IMR-90 (cell line): Measurements from ENCODE around the gene GRM5. TPM values are rescaled to one million over a fixed set of nuclear protein-coding genes. Genes with fewer than 3 reads are reported as not detected.

Source experiments
- ATAC-seq: fragments of 200-7000 bp; cut with Tn5 transposase; 2 replicates; pipeline ENCODE4 v1.9.1; 2020; ENCODE audit warnings: low read depth, mild to moderate bottlenecking, moderate library complexity
- BruUV-seq: library from RNA; stranded (reverse); fragments of 400-500 nt; replicated peaks from 2 replicates; lab custom pipeline; 2021; lab: Mats Ljungman, UMichigan
- CTCF ChIA-PET: fragments of 300-600 bp; formaldehyde crosslinking; extraction: SDS; loops from one replicate; lab custom pipeline; 2021; ENCODE audit warnings: antibody characterized with exemption; lab: Yijun Ruan, JAX
- POLR2A ChIA-PET: fragments of 300-600 bp; sonication (Branson Sonifier 250); formaldehyde crosslinking; loops from one replicate; lab custom pipeline; 2022; ENCODE audit warnings: antibody characterized with exemption; ENCODE audit not compliant: unreplicated experiment; lab: Charles Lee
- DNase-seq: peaks from one replicate; pipeline ENCODE4 v3.0.0; 2013
- H2AFZ ChIP-seq: replicated peaks from 2 replicates; pipeline ENCODE3; 2013; ENCODE audit warnings: low read length, mild to moderate bottlenecking; ENCODE audit not compliant: poor library complexity
- H2AK5ac ChIP-seq: 2 replicates; pipeline ENCODE4 v1.6.1; 2013; ENCODE audit warnings: low read depth, low read length, inconsistent platforms
- H2AK9ac ChIP-seq: replicated peaks from 2 replicates; pipeline ENCODE3; 2013; ENCODE audit warnings: mild to moderate bottlenecking, low read depth, low read length, moderate library complexity; ENCODE audit not compliant: poor library complexity
- H2BK120ac ChIP-seq: 2 replicates; pipeline ENCODE4 v1.6.1; 2013; ENCODE audit warnings: low read depth, low read length, inconsistent platforms
- H2BK15ac ChIP-seq: 3 replicates; pipeline ENCODE4 v1.6.1; 2013; ENCODE audit warnings: low read depth, low read length, inconsistent platforms
- H2BK20ac ChIP-seq: 2 replicates; pipeline ENCODE4 v1.6.1; 2013; ENCODE audit warnings: low read depth, mild to moderate bottlenecking, inconsistent platforms, low read length, moderate library complexity
- H2BK5ac ChIP-seq: 2 replicates; pipeline ENCODE4 v1.6.1; 2013; ENCODE audit warnings: mild to moderate bottlenecking, low read depth, low read length, inconsistent platforms; ENCODE audit not compliant: poor library complexity, severe bottlenecking
- H3K14ac ChIP-seq: replicated peaks from 2 replicates; pipeline ENCODE4 v1.6.1; 2013; ENCODE audit warnings: low read depth, low read length, inconsistent platforms
- H3K18ac ChIP-seq: 2 replicates; pipeline ENCODE4 v1.6.1; 2013; ENCODE audit warnings: low read depth, low read length, control low read depth
- H3K23ac ChIP-seq: 2 replicates; pipeline ENCODE4 v1.6.1; 2013; ENCODE audit warnings: low read depth, low read length, inconsistent platforms
- H3K27ac ChIP-seq: 2 replicates; pipeline ENCODE4 v1.5.1; 2013; ENCODE audit warnings: mild to moderate bottlenecking, control low read depth, low read length; ENCODE audit not compliant: insufficient read depth
- H3K27me3 ChIP-seq: 2 replicates; pipeline ENCODE4 v1.6.1; 2013; ENCODE audit warnings: low read length; ENCODE audit not compliant: control insufficient read depth, insufficient read depth
- H3K36me3 ChIP-seq: 2 replicates; pipeline ENCODE4 v1.6.1; 2013; ENCODE audit warnings: low read length, mixed read lengths; ENCODE audit not compliant: control insufficient read depth, insufficient read depth
- H3K4ac ChIP-seq: 2 replicates; pipeline ENCODE4 v1.6.1; 2013; ENCODE audit warnings: low read depth, low read length, inconsistent platforms
- H3K4me1 ChIP-seq: 2 replicates; pipeline ENCODE4 v1.6.1; 2013; ENCODE audit warnings: low read length, mixed read lengths; ENCODE audit not compliant: control insufficient read depth, insufficient read depth
- H3K4me2 ChIP-seq: 2 replicates; pipeline ENCODE4 v1.6.1; 2013; ENCODE audit warnings: low read depth, mild to moderate bottlenecking, control low read depth, low read length, moderate library complexity
- H3K4me3 ChIP-seq: 2 replicates; pipeline ENCODE4 v1.5.1; 2013; ENCODE audit warnings: low read depth, mild to moderate bottlenecking, control low read depth, low read length, moderate library complexity; ENCODE audit not compliant: insufficient read depth
- H3K56ac ChIP-seq: 2 replicates; pipeline ENCODE4 v1.6.1; 2013; ENCODE audit warnings: low read length, inconsistent platforms; ENCODE audit not compliant: insufficient read depth; ENCODE audit errors: extremely low read depth
- H3K79me1 ChIP-seq, 2 experiments: 2 replicates each; pipeline ENCODE4 v1.6.1; 2013; ENCODE audit warnings: low read length in 2 of 2, inconsistent platforms in 1 of 2, low read depth in 1 of 2
- H3K9ac ChIP-seq: 2 replicates; pipeline ENCODE4 v1.6.1; 2013; ENCODE audit warnings: low read depth, low read length, control low read depth
- H3K9me1 ChIP-seq: 2 replicates; pipeline ENCODE4 v1.6.1; 2013; ENCODE audit warnings: low read length, inconsistent platforms; ENCODE audit not compliant: insufficient read depth
- H3K9me3 ChIP-seq: 2 replicates; pipeline ENCODE4 v1.6.1; 2013; ENCODE audit warnings: low read length; ENCODE audit not compliant: control insufficient read depth, insufficient read depth
- H4K20me1 ChIP-seq: 2 replicates; pipeline ENCODE4 v1.6.1; 2013; ENCODE audit warnings: low read length, inconsistent platforms; ENCODE audit not compliant: insufficient read depth
- H4K5ac ChIP-seq: 2 replicates; pipeline ENCODE4 v1.6.1; 2013; ENCODE audit warnings: mild to moderate bottlenecking, low read depth, low read length, control low read depth
- H4K8ac ChIP-seq, 2 experiments: 2 replicates each; pipeline ENCODE4 v1.6.1; 2013; ENCODE audit warnings: low read depth in 2 of 2, low read length in 2 of 2, control low read depth in 1 of 2, inconsistent platforms in 1 of 2
- H4K91ac ChIP-seq: 2 replicates; pipeline ENCODE4 v1.6.1; 2013; ENCODE audit warnings: low read depth, low read length, inconsistent platforms; ENCODE audit not compliant: insufficient read depth
- CEBPB ChIP-seq: IDR thresholded peaks from 2 replicates; pipeline ENCODE4 v1.6.1; 2012; ENCODE audit warnings: low read depth, low read length, improper control_type of control experiment
- CHD1 ChIP-seq: IDR thresholded peaks from 2 replicates; pipeline ENCODE4 v1.6.1; 2012; ENCODE audit warnings: low read depth, low read length, improper control_type of control experiment
- FOS ChIP-seq: fragments of 150-350 bp; IDR thresholded peaks from 2 replicates; pipeline ENCODE4 v1.6.1; 2016; ENCODE audit warnings: low read depth, low read length
- MAFK ChIP-seq: IDR thresholded peaks from 2 replicates; pipeline ENCODE4 v1.6.1; 2012; ENCODE audit warnings: low read depth, low read length, improper control_type of control experiment
- MAZ ChIP-seq: IDR thresholded peaks from 2 replicates; pipeline ENCODE4 v1.6.1; 2012; ENCODE audit warnings: low read depth, mild to moderate bottlenecking, low read length, improper control_type of control experiment, moderate library complexity, borderline replicate concordance
- POLR2A ChIP-seq: IDR thresholded peaks from 2 replicates; pipeline ENCODE4 v1.6.1; 2012; ENCODE audit warnings: mild to moderate bottlenecking, low read depth, low read length
- RAD21 ChIP-seq: IDR thresholded peaks from 2 replicates; pipeline ENCODE4 v1.6.1; 2012; ENCODE audit warnings: low read length, improper control_type of control experiment
- RCOR1 ChIP-seq: IDR thresholded peaks from 2 replicates; pipeline ENCODE4 v1.6.1; 2012; ENCODE audit warnings: mild to moderate bottlenecking, low read length, improper control_type of control experiment; ENCODE audit not compliant: insufficient replicate concordance
- RFX5 ChIP-seq: IDR thresholded peaks from 2 replicates; pipeline ENCODE4 v1.8.0; 2012; ENCODE audit warnings: low read depth, mild to moderate bottlenecking, low read length, moderate library complexity
- SMC3 ChIP-seq: fragments of 150-350 bp; IDR thresholded peaks from 2 replicates; pipeline ENCODE4 v1.6.1; 2016; ENCODE audit warnings: low read depth, mild to moderate bottlenecking, antibody characterized with exemption, low read length, moderate library complexity
- WGBS, 2 experiments: methylation state at CpG; one replicate each; pipeline versions ENCODE4 v1.1.5 to v1.1.7; 2013; ENCODE audit warnings: missing lambda C conversion rate in 2 of 2; ENCODE audit not compliant: insufficient read length in 1 of 2; ENCODE audit errors: extremely low coverage in 2 of 2; 5-methylcytosine and 5-hydroxymethylcytosine counted together
- dilution Hi-C: fragments of 300-500 bp; cut with HindIII; formaldehyde crosslinking; loops from one replicate; pipeline ENCODE4 v1.14.3; 2018; ENCODE audit warnings: low sequenced_read_pairs; ENCODE audit not compliant: unreplicated experiment
- in situ Hi-C: fragments of 300-500 bp; cut with MboI; formaldehyde crosslinking; loops from 3 replicates; pipeline ENCODE4 v1.14.3; 2019; ENCODE audit warnings: low sequenced_read_pairs, inconsistent platforms, mixed read lengths
- intact Hi-C: fragments of 100-400 bp; cut with micrococcal nuclease; formaldehyde crosslinking; loops from 2 replicates; pipeline ENCODE4 v1.10.0; 2022
- polyA plus RNA-seq, 3 experiments: library from polyadenylated mRNA; depleted of rRNA; stranded (reverse); fragments of >200 nt; gene quantifications; 2 replicates each; pipeline ENCODE4 v1.2.3, GENCODE V29; 2012; ENCODE audit warnings: low replicate concordance in 1 of 3
- total RNA-seq: library from RNA; depleted of rRNA; stranded (reverse); fragments of >200 nt; gene quantifications from 2 replicates; pipeline ENCODE4 v1.2.3, GENCODE V29; 2012
- TF ChIP-seq, protein P1 (sequence below): fragments of 150-350 bp; IDR thresholded peaks from 2 replicates; pipeline ENCODE4 v1.6.1; 2016; ENCODE audit warnings: low read depth, mild to moderate bottlenecking, low read length, moderate library complexity, borderline replicate concordance
- TF ChIP-seq, protein P2 (sequence below): fragments of 150-350 bp; IDR thresholded peaks from 2 replicates; pipeline ENCODE4 v1.6.1; 2017; ENCODE audit warnings: mild to moderate bottlenecking, antibody characterized with exemption, low read length, low read depth
- TF ChIP-seq, protein P3 (sequence below): conservative IDR thresholded peaks from 2 replicates; pipeline ENCODE4 v1.5.1; 2012; ENCODE audit warnings: mild to moderate bottlenecking, low read depth, low read length, improper control_type of control experiment

Gene GRM5
- total and polyA plus RNA-seq, 2 of the 4 experiments (the other 2 are of a cell fraction), result under 0.01 TPM

DNA sequence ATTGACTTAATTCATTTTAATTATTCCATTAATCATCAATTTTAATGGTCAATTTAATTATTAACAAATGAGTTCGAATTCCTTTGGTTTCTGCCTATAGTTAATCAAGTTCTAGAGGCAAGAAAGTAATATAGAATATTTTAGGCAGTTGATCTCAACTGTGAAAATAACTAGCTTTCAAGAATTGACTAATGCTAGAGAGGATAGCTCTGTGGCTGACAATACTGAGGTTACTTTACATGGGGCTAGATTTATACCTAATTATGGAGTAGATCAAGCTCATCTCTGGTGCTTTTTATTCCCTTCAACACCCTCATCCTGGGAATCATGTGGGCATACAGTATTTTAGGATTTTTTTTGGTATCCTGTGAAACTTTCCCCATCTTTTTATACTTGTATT, 259.4 kb downstream of the GRM5 start:
- H3K23ac ChIP-seq, result no peak overlapping the region
- no CpG with 5 or more reads among the region's 1 CpG for WGBS, 2 experiments
- no peak overlapping the region for H2BK120ac ChIP-seq
- no peaks in the 10 kb centered on the region for H3K4me1 ChIP-seq
- H3K56ac ChIP-seq, result no peak overlapping the region
- no peaks in the 10 kb centered on the region for H3K27me3 ChIP-seq
- H2AK5ac ChIP-seq, result no peak overlapping the region
- BruUV-seq, result no TSS peak
- intact Hi-C loops, result no loop called here
- no peak overlapping the region for H3K14ac ChIP-seq
- H3K9me3 ChIP-seq, result no peaks in the 10 kb centered on the region
- CTCF ChIA-PET, result no interaction called here
- H4K5ac ChIP-seq, result no peak overlapping the region
- dilution Hi-C loops, result no loop called here
- H3K4ac ChIP-seq, result no peak overlapping the region
- H3K4me2 ChIP-seq, result no peak overlapping the region
- H4K8ac ChIP-seq, result no peak overlapping the region
- DNase-seq (no peak), ATAC-seq (no peak)
- no peak overlapping the region for H2BK15ac ChIP-seq
- no peak overlapping the region for H2BK20ac ChIP-seq
- H3K36me3 ChIP-seq, result no peaks in the 10 kb centered on the region
- H2AFZ ChIP-seq, result no peak overlapping the region
- no peak overlapping the region for H2BK5ac ChIP-seq
- no peaks in the 10 kb centered on the region for H3K79me1 ChIP-seq
- no peak overlapping the region for H3K18ac ChIP-seq
- no peak overlapping the region for H2AK9ac ChIP-seq
- no peak overlapping the region for H3K4me3 ChIP-seq
- H3K9me1 ChIP-seq, result no peaks in the 10 kb centered on the region
- no peak overlapping the region for H3K9ac ChIP-seq
- H4K91ac ChIP-seq, result no peak overlapping the region
- POLR2A ChIA-PET, result no interaction called here
- no peaks in the 10 kb centered on the region for H4K20me1 ChIP-seq
- no peak overlapping the region for H3K27ac ChIP-seq
- no peak for TF ChIP-seq MAZ
- no peak for TF ChIP-seq CHD1
- no peak for TF ChIP-seq RCOR1
- no peak for TF ChIP-seq POLR2A
- no peak for TF ChIP-seq CEBPB
- TF ChIP-seq FOS, result no peak
- TF ChIP-seq, protein P1, sequence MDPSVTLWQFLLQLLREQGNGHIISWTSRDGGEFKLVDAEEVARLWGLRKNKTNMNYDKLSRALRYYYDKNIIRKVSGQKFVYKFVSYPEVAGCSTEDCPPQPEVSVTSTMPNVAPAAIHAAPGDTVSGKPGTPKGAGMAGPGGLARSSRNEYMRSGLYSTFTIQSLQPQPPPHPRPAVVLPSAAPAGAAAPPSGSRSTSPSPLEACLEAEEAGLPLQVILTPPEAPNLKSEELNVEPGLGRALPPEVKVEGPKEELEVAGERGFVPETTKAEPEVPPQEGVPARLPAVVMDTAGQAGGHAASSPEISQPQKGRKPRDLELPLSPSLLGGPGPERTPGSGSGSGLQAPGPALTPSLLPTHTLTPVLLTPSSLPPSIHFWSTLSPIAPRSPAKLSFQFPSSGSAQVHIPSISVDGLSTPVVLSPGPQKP, result no peak
- TF ChIP-seq SMC3, result no peak
- TF ChIP-seq MAFK, result no peak
- TF ChIP-seq, protein P2, sequence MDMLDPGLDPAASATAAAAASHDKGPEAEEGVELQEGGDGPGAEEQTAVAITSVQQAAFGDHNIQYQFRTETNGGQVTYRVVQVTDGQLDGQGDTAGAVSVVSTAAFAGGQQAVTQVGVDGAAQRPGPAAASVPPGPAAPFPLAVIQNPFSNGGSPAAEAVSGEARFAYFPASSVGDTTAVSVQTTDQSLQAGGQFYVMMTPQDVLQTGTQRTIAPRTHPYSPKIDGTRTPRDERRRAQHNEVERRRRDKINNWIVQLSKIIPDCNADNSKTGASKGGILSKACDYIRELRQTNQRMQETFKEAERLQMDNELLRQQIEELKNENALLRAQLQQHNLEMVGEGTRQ, result no peak
- no peak for TF ChIP-seq RFX5
- TF ChIP-seq, protein P3, sequence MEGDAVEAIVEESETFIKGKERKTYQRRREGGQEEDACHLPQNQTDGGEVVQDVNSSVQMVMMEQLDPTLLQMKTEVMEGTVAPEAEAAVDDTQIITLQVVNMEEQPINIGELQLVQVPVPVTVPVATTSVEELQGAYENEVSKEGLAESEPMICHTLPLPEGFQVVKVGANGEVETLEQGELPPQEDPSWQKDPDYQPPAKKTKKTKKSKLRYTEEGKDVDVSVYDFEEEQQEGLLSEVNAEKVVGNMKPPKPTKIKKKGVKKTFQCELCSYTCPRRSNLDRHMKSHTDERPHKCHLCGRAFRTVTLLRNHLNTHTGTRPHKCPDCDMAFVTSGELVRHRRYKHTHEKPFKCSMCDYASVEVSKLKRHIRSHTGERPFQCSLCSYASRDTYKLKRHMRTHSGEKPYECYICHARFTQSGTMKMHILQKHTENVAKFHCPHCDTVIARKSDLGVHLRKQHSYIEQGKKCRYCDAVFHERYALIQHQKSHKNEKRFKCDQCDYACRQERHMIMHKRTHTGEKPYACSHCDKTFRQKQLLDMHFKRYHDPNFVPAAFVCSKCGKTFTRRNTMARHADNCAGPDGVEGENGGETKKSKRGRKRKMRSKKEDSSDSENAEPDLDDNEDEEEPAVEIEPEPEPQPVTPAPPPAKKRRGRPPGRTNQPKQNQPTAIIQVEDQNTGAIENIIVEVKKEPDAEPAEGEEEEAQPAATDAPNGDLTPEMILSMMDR, result no peak
- no peak for TF ChIP-seq RAD21
- in situ Hi-C loops, result no loop called here
